ENCODE data around the gene BROX. TPM values are rescaled to one million over a fixed set of nuclear protein-coding genes. Genes with fewer than 3 reads are reported as not detected.

The BROX gene
- total RNA-seq, 2 donors from 2014 or later, result 24.3 to 37.3 TPM

- Histone ChIP-seq H3K4me3 (no peak overlapping the region), H3K27me3 (no peaks in the 10 kb centered on the region), H3K27ac (no peak overlapping the region), H3K9me3 (no peaks in the 10 kb centered on the region), H3K36me3 (peaks cover 10% of the 10 kb centered on the region), H3K4me1 (no peaks in the 10 kb centered on the region)
- DNase-seq (ENCODE audit: low spot score), result no peak
- TF ChIP-seq CTCF (IDR thresholded peaks at IDR 0.05), result no peak
These were observed 32.3 kb upstream of the BROX start for GRCh38 chr1:222680080-222680479.

DNA sequence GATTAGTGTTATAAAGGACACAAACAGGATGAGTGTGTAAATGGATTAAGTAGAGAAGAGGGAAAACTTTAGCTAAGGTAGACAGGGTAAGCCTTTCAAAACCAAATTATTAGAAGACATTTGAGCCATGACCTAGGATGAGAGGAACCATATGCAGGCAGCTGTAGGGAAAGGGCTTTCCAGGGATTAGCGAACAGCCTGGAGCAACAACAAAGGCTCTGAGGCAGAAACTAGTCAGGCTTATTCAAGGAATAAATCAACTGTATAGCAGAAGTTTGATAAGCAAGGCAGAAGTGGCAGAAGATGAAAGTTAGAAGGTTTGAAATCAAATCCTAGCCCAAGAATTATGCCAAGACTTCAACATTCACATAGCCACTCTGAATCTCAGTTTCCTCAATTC, 21.3 kb upstream of the BROX start:
- H3K4me3 ChIP-seq, result no peak overlapping the region
- H3K9me3 ChIP-seq, result no peaks in the 10 kb centered on the region
- H3K27ac ChIP-seq, result no peak overlapping the region
- TF ChIP-seq CTCF (IDR thresholded peaks at IDR 0.05), result no peak
- no peak for DNase-seq (ENCODE audit: low spot score)
- no peaks in the 10 kb centered on the region for H3K27me3 ChIP-seq
- peaks cover 14% of the 10 kb centered on the region for H3K36me3 ChIP-seq
- no peaks in the 10 kb centered on the region for H3K4me1 ChIP-seq

- TF ChIP-seq CTCF (IDR thresholded peaks at IDR 0.05), result no peak
- DNase-seq (ENCODE audit: low spot score), result no peak
- Histone ChIP-seq H3K27me3 (no peaks in the 10 kb centered on the region), H3K27ac (no peak overlapping the region), H3K4me1 (no peaks in the 10 kb centered on the region), H3K4me3 (no peak overlapping the region), H3K9me3 (no peaks in the 10 kb centered on the region), H3K36me3 (peaks cover 4% of the 10 kb centered on the region)
These were observed 17.4 kb upstream of the BROX start for GRCh38 chr1:222694927-222695326.

GRCh38 chr1:222696741-222697140, 15.6 kb upstream of the BROX start:
- Histone ChIP-seq H3K9me3 (no peaks in the 10 kb centered on the region), H3K36me3 (no peaks in the 10 kb centered on the region), H3K27ac (no peak overlapping the region), H3K4me3 (no peak overlapping the region), H3K27me3 (no peaks in the 10 kb centered on the region), H3K4me1 (no peaks in the 10 kb centered on the region)
- TF ChIP-seq CTCF (IDR thresholded peaks at IDR 0.05), result no peak
- no peak for DNase-seq (ENCODE audit: low spot score)

DNA sequence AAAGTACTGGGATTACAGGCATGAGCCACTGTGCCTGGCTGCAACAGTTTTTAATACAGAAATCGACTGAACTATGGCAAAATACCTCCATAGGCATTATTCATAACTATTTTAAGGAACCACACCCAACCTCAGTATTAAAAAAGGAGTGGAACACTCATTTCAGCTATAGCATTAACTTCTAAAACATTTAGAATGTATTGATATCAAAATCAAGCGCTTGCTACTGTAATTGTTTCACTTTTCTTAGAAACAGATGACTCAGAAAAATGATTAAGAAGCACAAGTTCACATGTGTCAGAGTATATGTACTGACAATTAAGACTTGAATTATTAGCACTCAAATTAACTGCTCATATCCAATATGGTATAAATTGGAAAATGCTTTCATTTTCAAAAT, 15.2 kb upstream of the BROX start:
- Histone ChIP-seq H3K9me3 (no peaks in the 10 kb centered on the region), H3K36me3 (no peaks in the 10 kb centered on the region), H3K27me3 (no peaks in the 10 kb centered on the region), H3K4me1 (no peaks in the 10 kb centered on the region), H3K4me3 (no peak overlapping the region), H3K27ac (no peak overlapping the region)
- no peak for TF ChIP-seq CTCF (IDR thresholded peaks at IDR 0.05)
- no peak for DNase-seq (ENCODE audit: low spot score)

DNA sequence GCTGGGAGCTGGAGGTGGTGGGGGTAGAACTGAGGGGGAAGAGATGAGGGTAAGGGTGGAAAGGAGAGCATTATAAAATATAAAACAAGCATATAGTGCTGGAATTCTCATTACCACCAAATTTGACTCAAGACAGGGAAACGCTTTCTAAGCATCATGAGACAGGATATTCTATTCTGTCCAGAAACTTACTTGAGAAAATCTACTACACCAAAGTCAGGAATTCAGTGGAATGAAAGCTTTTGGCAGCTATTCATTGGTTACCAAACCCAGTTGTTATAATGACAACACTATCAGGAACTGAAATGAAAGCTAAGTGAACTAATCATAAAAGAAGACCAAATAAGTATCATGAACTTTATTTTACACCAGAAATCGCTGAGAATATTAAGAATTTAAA, 14.5 kb upstream of the BROX start:
- no peaks in the 10 kb centered on the region for H3K27me3 ChIP-seq
- TF ChIP-seq CTCF (IDR thresholded peaks at IDR 0.05), result no peak
- H3K4me3 ChIP-seq, result no peak overlapping the region
- no peaks in the 10 kb centered on the region for H3K9me3 ChIP-seq
- no peak for DNase-seq (ENCODE audit: low spot score)
- H3K36me3 ChIP-seq, result no peaks in the 10 kb centered on the region
- no peaks in the 10 kb centered on the region for H3K4me1 ChIP-seq
- no peak overlapping the region for H3K27ac ChIP-seq
